Fibroblast of peridontal ligament (primary cell): ENCODE data around the gene GPAT2.
"Not testable (repeated sequence)": the region's sequence is repeated elsewhere in the genome, so short reads cannot be mapped to it uniquely, and the experiment has no call there.

ENCODE experiments used
- DNase-seq: peaks from one replicate; pipeline ENCODE4 v3.0.0-alpha.2; 2010; ENCODE audit errors: extremely low read depth

GPAT2 gene

GRCh38 chr2:96064760-96065159 lies 30.0 kb upstream of the GPAT2 start:
- not testable (repeated sequence) for DNase-seq

DNA sequence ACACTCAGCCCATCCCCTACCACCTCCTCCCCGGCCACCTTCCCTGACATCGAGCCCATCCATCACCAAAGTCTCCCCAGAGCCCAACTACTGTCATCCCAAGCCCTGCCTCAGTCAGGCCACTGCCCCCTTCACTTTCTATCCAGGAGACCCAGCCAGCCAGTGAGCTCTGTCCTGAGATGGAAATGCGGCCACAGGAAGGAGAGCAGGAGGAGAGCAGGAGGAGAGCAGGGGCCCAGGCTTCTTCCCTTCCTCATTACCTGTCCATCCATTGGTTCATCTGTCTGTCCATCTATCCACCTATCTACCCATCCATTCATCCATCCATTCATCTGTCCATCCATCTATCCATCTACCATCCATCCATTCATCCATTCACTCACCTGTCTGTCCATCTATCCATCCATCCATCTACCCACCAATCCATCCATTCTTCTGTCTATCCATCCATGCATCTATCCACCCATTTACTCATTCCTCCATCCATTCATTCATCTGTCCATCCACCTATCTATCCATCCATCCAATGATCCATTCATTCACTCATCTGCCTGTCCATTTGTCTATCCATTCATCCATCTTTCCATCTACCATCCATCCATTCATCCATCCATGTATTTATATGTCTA lies 29.4 kb upstream of the GPAT2 start:
- DNase-seq = not testable (repeated sequence)

GRCh38 chr2:96063116-96063899 lies 28.6 kb upstream of the GPAT2 start:
- peak; percentile 75 for DNase-seq

DNA sequence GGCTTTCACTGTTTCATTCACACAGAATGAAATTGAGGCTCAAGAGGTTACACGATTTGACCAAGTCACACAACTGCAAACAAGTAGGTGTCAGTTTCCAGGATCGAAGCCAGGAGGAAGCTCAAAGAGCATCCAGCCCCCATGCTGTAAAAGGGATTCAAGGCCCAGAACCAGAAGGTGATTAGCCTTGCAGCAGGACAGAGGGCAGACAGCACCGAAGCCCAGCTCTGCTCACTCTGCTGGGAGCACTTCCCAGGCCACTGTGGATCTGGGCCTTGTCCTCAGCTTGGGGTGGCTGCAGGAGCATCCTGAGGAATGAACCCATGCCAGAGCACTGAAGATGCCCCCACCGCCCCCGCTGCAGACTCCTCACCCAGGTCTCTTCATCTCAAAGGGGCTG lies 27.8 kb upstream of the GPAT2 start:
- DNase-seq = not testable (repeated sequence)

GRCh38 chr2:96061901-96062300 lies 27.2 kb upstream of the GPAT2 start:
- not testable (repeated sequence) for DNase-seq

DNA sequence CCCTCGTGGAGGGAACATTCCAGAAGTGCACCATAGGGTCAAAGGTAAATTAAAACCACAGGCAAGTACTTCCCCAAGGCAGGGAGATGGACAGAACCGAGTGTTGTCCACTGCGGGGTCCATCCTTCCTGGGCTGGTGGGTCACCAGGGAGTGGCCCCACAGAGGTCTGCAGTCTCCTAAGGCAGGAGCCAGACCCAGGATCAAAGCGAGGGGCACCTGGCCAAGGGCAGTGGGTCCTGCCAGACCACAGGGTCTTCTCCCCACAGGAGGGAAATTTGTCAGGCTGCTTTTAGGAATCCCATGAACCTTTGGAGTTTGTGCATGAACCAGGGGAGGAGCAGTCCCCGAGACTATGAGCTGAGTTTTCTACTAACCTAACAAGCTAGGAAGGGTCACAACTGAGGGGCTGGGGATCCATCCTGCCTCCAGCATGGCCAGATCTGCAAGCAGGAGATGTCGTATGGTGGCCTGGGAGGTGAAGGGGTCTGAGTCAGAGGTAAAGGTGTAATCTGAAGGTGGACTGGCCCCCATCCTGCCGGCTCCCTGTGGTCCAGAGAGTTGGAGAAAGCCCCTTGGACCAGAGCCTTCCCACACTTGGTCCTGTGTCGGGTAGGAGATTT lies 26.6 kb upstream of the GPAT2 start:
- DNase-seq = not testable (repeated sequence)

GRCh38 chr2:96060325-96060724 lies 25.6 kb upstream of the GPAT2 start:
- DNase-seq = not testable (repeated sequence)

GRCh38 chr2:96059443-96059842 lies 24.7 kb upstream of the GPAT2 start:
- not testable (repeated sequence) for DNase-seq

- not testable (repeated sequence) for DNase-seq
Measured at GRCh38 chr2:96055830-96056229, 21.1 kb upstream of the GPAT2 start.

GRCh38 chr2:96054537-96054936 lies 19.8 kb upstream of the GPAT2 start:
- DNase-seq = not testable (repeated sequence)

GRCh38 chr2:96053385-96053784 lies 18.7 kb upstream of the GPAT2 start:
- DNase-seq = not testable (repeated sequence)

- DNase-seq = not testable (repeated sequence)
Measured at GRCh38 chr2:96052632-96053031, 17.9 kb upstream of the GPAT2 start.

DNA sequence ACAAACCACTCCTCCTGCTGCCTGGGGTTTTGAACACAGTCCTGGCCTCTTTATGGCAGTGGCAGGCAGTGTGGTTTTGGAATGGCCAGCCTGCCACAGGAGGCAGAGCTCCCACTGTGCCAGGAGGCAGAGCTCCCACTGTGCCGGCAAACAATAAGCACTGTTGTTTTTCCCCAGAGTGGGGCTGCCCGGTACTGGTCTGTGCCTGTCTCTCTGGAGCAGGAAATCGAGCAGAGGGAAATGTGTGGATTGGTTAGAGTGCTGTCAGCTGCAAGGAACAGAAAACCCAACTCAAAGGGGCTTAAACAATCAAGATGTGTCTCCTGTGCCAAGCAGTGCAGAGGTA lies 15.2 kb upstream of the GPAT2 start:
- DNase-seq = not testable (repeated sequence)

- DNase-seq = not testable (repeated sequence)
Measured at GRCh38 chr2:96049049-96049916, 14.6 kb upstream of the GPAT2 start.

DNA sequence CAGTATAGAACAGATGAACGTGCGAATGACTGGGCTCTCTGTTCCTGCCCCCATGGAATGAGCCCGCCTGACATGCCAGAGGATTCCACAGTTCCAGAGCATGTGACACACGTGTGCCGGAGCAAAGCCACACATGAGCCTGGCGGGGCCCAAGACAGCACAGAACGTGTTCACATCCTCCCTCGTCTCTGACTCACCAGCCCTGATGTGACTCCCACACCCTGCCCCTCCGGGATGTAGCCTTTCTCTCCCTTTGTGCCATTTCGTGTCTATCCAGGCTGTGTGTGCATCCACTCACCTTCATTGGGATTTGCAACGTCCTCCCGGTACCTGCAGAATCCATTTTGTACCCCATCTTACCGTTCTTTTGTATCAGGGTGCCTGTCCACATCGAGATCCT lies 838 bp upstream of the GPAT2 start:
- DNase-seq = not testable (repeated sequence)

GRCh38 chr2:96033997-96034396 lies 719 bp downstream of the GPAT2 start:
- DNase-seq = not testable (repeated sequence)

DNA sequence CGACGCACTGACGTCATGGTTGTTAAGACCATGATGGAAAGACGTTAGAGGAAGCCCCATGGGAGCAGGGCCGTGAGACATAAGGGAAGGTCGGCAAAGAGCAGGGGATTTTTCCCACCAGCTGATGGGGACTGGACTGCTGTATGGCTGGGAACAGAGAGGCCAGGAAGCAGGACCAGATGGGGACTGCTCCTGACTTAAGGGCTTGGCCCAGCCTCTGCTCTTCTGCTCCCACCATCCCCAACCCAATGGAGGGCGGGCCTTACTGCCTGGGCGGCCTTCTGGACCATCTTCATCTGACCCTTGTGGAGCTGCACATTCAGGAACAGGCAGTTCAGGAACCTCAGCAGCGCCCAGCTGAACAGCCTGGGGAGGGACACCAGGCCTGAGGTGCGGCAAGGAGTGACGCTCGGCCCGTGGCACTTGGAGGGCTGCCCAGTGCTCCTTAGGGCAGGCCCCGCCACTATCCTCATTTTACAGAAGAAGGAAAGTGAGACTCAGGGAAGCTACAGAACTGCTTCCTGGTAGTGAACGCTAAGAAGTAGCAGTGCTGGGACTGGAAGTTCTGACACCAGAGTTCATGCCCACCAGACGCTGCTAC lies 6.9 kb downstream of the GPAT2 start:
- not testable (repeated sequence) for DNase-seq

DNA sequence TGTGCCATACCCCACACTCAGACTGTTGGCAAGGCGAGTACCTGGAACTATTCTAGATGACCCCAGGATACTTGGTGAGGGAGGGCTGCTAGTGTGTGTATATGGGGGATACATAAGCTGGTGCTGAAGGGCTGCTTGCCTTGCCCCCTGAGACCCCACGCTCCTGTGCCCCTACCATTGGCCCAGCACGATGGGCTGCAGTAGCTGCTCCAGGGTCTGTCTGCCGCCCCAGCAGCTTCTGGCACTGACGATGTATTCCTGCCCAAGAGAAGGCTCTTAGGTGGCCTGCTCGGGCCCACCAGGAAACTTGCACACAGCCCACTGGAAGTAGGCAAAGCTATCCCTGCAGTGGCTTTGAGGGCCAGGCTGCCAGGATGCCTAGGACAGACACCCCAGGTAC lies 9.0 kb downstream of the GPAT2 start:
- DNase-seq = not testable (repeated sequence)

GRCh38 chr2:96025194-96025492 lies 9.6 kb downstream of the GPAT2 start:
- DNase-seq = no peak

GRCh38 chr2:96024336-96025193 lies 10.2 kb downstream of the GPAT2 start:
- DNase-seq = no peak

GRCh38 chr2:96023701-96024100 lies 11.0 kb downstream of the GPAT2 start:
- DNase-seq = not testable (repeated sequence)
